Neural cell (in vitro differentiated cells): ENCODE data around the gene AIP.

Source experiments
- CTCF ChIP-seq: fragments of 450-650 bp; IDR thresholded peaks from 2 replicates; pipeline ENCODE4 v1.5.1; 2014; ENCODE audit warnings: antibody characterized with exemption, mild to moderate bottlenecking, moderate library complexity; ENCODE audit not compliant: poor library complexity, severe bottlenecking
- EZH2 ChIP-seq: fragments of 200-600, 300-800 bp; shearing (Covaris generic), sonication (generic); IDR thresholded peaks from 2 replicates; pipeline ENCODE4 v1.6.1; 2014; ENCODE audit warnings: antibody characterized with exemption, low read length, borderline replicate concordance, mild to moderate bottlenecking; ENCODE audit not compliant: insufficient read depth, poor library complexity, severe bottlenecking
- POLR2AphosphoS5 ChIP-seq: IDR thresholded peaks from 2 replicates; pipeline ENCODE4 v1.6.1; 2012
- RAD21 ChIP-seq: fragments of 450-650 bp; conservative IDR thresholded peaks from 2 replicates; pipeline ENCODE4 v1.6.1; 2014; ENCODE audit warnings: antibody characterized with exemption, mild to moderate bottlenecking, moderate library complexity
- TAF1 ChIP-seq: IDR thresholded peaks from 2 replicates; pipeline ENCODE4 v1.6.1; 2012; ENCODE audit warnings: low read depth
- TF ChIP-seq, protein P1 (sequence below): IDR thresholded peaks from 2 replicates; pipeline ENCODE4 v1.6.1; 2012; ENCODE audit warnings: borderline replicate concordance

DNA sequence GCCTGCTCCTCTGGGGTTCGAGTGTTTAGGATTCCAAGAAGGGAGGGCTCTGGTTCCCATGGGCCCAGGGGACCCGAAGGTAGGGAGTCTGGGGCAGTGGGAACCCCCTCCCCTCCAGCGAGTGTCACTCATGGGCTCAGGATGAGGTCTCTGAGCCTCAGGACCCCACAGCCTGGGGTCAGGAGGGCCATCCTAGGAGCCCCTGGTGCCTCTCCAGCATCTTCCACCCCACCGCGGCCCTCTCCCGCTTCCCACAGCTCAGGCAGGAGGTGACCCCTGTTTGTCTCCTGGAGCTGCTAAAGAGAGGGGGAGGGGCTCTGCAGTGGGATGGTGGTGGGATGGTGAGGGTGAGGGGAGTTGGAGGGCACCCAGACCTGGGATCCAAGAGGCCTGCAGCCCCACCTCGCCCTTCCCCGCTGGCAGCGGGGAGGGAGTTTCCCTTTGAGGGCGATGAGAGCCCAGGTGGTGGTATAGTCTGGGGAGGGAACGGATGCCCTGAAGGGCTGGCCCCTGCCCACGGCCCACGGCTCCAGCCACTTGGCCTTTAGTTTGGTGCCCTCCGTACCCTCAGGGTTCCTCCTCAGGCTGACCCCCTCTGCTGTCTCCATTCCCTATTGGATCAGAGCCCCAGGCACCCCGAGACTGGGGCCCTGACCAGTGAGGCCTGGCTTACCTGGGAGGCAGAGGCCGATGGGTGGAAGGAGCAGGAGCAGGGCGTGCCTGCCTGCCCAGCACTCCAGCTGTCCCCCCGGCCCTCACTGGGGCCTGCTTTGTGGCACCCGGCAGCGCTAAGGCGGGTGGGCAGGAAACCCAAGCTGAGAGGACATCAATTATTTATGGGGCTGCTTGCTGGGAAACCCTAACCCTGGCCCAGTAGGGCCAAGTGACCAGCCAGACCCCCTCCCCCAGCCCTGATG, 28.8 kb upstream of the AIP start:
- TF ChIP-seq CTCF (no peak), POLR2AphosphoS5 (no peak), EZH2 (no peak), RAD21 (no peak), TAF1 (no peak)
- TF ChIP-seq, protein P1, sequence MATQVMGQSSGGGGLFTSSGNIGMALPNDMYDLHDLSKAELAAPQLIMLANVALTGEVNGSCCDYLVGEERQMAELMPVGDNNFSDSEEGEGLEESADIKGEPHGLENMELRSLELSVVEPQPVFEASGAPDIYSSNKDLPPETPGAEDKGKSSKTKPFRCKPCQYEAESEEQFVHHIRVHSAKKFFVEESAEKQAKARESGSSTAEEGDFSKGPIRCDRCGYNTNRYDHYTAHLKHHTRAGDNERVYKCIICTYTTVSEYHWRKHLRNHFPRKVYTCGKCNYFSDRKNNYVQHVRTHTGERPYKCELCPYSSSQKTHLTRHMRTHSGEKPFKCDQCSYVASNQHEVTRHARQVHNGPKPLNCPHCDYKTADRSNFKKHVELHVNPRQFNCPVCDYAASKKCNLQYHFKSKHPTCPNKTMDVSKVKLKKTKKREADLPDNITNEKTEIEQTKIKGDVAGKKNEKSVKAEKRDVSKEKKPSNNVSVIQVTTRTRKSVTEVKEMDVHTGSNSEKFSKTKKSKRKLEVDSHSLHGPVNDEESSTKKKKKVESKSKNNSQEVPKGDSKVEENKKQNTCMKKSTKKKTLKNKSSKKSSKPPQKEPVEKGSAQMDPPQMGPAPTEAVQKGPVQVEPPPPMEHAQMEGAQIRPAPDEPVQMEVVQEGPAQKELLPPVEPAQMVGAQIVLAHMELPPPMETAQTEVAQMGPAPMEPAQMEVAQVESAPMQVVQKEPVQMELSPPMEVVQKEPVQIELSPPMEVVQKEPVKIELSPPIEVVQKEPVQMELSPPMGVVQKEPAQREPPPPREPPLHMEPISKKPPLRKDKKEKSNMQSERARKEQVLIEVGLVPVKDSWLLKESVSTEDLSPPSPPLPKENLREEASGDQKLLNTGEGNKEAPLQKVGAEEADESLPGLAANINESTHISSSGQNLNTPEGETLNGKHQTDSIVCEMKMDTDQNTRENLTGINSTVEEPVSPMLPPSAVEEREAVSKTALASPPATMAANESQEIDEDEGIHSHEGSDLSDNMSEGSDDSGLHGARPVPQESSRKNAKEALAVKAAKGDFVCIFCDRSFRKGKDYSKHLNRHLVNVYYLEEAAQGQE, result no peak
